ENCODE results near the gene KCNQ1.

The KCNQ1 gene

GRCh38 chr11:2728663-2729332, 284.0 kb downstream of the KCNQ1 start:
- no peak for DNase-seq

GRCh38 chr11:2729841-2730240, 285.0 kb downstream of the KCNQ1 start:
- no peak for DNase-seq

GRCh38 chr11:2730272-2731129, 285.7 kb downstream of the KCNQ1 start:
- DNase-seq, result no peak

- DNase-seq, result no peak
Observed at GRCh38 chr11:2731130-2732125, 286.6 kb downstream of the KCNQ1 start.

- no peak for DNase-seq
Observed at GRCh38 chr11:2732261-2732939, 287.6 kb downstream of the KCNQ1 start.

- no peak for DNase-seq
Observed at GRCh38 chr11:2732940-2733628, 288.3 kb downstream of the KCNQ1 start.

- no peak for DNase-seq
Observed at GRCh38 chr11:2734181-2735052, 289.6 kb downstream of the KCNQ1 start.

- DNase-seq, result no peak
Observed at GRCh38 chr11:2735053-2735589, 290.3 kb downstream of the KCNQ1 start.

GRCh38 chr11:2736577-2737225, 291.9 kb downstream of the KCNQ1 start:
- DNase-seq, result no peak

GRCh38 chr11:2737226-2737590, 292.4 kb downstream of the KCNQ1 start:
- no peak for DNase-seq

- DNase-seq, result no peak
Observed at GRCh38 chr11:2737866-2738265, 293.1 kb downstream of the KCNQ1 start.

- DNase-seq, result peak; percentile 61
Observed at GRCh38 chr11:2738551-2739431, 294.0 kb downstream of the KCNQ1 start.

- no peak for DNase-seq
Observed at GRCh38 chr11:2739531-2740274, 294.9 kb downstream of the KCNQ1 start.

- DNase-seq, result no peak
Observed at GRCh38 chr11:2740275-2740940, 295.6 kb downstream of the KCNQ1 start.

GRCh38 chr11:2741006-2741376, 296.2 kb downstream of the KCNQ1 start:
- no peak for DNase-seq

- no peak for DNase-seq
Observed at GRCh38 chr11:2741377-2742131, 296.7 kb downstream of the KCNQ1 start.

GRCh38 chr11:2742201-2742600, 297.4 kb downstream of the KCNQ1 start:
- DNase-seq, result no peak

Data from hematopoietic multipotent progenitor cell treated with erythropoietin and hydrocortisone succinate and interleukin-3 and kit ligand, for 8 days (in vitro differentiated cells).